Psoas muscle (tissue), 8 donors: ENCODE results near the gene SLC4A1AP. TPM values are rescaled to one million over a fixed set of nuclear protein-coding genes. Genes with fewer than 3 reads are reported as not detected.

Experiments
- ATAC-seq, 4 donors: fragments of 200-7000 bp; cut with Tn5 transposase; one replicate each; pipeline ENCODE4 v1.9.1; 2020; ENCODE audit warnings: moderate library complexity in 3 of 4, mild to moderate bottlenecking in 2 of 4
- DNase-seq, 2 donors: peaks; one replicate each; pipeline ENCODE4 v3.0.0-alpha.2; 2020
- H3K27ac ChIP-seq: fragments of 200-600 bp; one replicate; pipeline ENCODE4 v1.8.0; 2022
- H3K27me3 ChIP-seq, 3 donors: fragments of 200-600 bp in 1 of 3; one replicate each; pipeline versions ENCODE4 v1.6.1 to v1.8.0; 2013 to 2022; ENCODE audit warnings: low read length in 2 of 3, mild to moderate bottlenecking in 2 of 3, moderate library complexity in 1 of 3; ENCODE audit not compliant: insufficient read depth in 3 of 3
- H3K36me3 ChIP-seq, 2 donors: fragments of 200-600 bp in 1 of 2; one replicate each; pipeline versions ENCODE4 v1.6.1 to v1.8.0; 2013 to 2022; ENCODE audit warnings: low read depth in 1 of 2, mild to moderate bottlenecking in 1 of 2, moderate library complexity in 1 of 2; ENCODE audit not compliant: insufficient read depth in 1 of 2
- H3K4me1 ChIP-seq: fragments of 200-600 bp; one replicate; pipeline ENCODE4 v1.8.0; 2022
- H3K4me3 ChIP-seq: fragments of 200-600 bp; one replicate; pipeline ENCODE4 v1.8.0; 2022; ENCODE audit warnings: mild to moderate bottlenecking
- H3K9me3 ChIP-seq: fragments of 200-600 bp; one replicate; pipeline ENCODE4 v1.8.0; 2022
- WGBS, 3 donors: extraction: QIAGEN DNeasy Blood & Tissue Kit; methylation state at CpG; one replicate each; pipeline versions ENCODE4 v1.1.6 to v1.1.7; 2013; 5-methylcytosine and 5-hydroxymethylcytosine counted together
- intact Hi-C, 2 donors: fragments of 100-400 bp; cut with DNase I; formaldehyde crosslinking; loops; one replicate each; pipeline versions ENCODE4 v1.11.0 to v1.14.2; 2022
- polyA plus RNA-seq, 3 donors: library from polyadenylated mRNA; stranded (reverse); fragments of 200-250 nt; gene quantifications; one replicate each; pipeline ENCODE4 v1.2.3, GENCODE V29; 2013
- total RNA-seq, 4 donors: library from RNA; stranded (reverse); fragmentation: NEBNext Ultra II Directional in 2 of 4; extraction: Animal tissue kit (Norgen Biotek cat#: 25700) in 2 of 4; gene quantifications; one replicate each; pipeline versions ENCODE4 v1.2.1 to v1.2.4, GENCODE V29; 2021 to 2023
- TF ChIP-seq, protein P1 (sequence below): fragments of 200-600 bp; IDR thresholded peaks from one replicate; pipeline ENCODE4 v1.8.0; 2022; ENCODE audit warnings: antibody characterized with exemption
- donor health status: healthy with polysubstance abuse.
- donor health status: DM: no; HTN: no; CAD: no; lungs with moderate emphysema.
- donor health status: Bipolar disorder and iron deficiency.
- donor health status: healthy.
- donor health status: DM: yes; HTN: yes; CAD: no.
- donor health status: DM: no; HTN: no; CAD: no.
- donor health status: DM: no; HTN: no; CAD: no.
- donor health status: DM: yes; HTN: yes; CAD: no.

The SLC4A1AP gene
- total and polyA plus RNA-seq, 7 donors, result 20.5 to 44.8 (median 26.7) TPM

DNA sequence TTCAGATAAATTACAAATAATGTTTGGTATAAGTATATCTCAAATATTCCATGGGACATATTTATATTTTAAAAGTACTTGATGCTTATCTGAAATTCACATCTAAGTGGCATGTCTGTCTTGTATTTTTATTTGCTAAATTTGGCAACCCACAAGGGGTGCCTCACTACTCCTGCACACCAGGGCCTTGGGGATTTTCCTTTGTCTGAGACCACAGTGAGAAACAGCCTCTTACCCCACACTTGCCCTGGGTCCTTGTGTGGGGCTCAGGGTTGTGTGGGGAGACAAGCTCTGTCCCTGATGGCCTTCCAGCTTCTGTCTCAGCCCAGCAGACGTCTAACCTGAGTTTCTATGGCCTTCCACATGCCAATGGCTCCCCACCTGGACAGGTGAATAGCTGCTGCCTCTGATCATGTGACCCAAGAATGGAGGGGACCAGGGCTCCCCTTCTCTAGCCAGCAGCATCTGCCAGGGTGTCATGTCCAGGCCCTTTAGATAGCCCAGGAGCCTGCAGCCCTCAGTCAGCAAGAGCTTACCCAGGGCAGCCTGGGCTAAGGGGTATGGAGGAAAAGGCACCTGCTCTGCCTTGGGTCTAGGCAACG, 58.3 kb downstream of the SLC4A1AP start:
- DNase-seq (no peak), ATAC-seq (no peak)
- Histone ChIP-seq H3K9me3 (no peaks in the 10 kb centered on the region), H3K4me1 (peaks cover 11% of the 10 kb centered on the region), H3K36me3 (no peaks in the 10 kb centered on the region), H3K27me3 (no peaks in the 10 kb centered on the region), H3K27ac (no peak overlapping the region), H3K4me3 (no peak overlapping the region)
- intact Hi-C loops, result loop anchor here in 1 of 2 donors (5.0 kb wide), 1 partner anchor 50 kb away; the partner anchor contains the start of gene MRPL33
- TF ChIP-seq, protein P1, sequence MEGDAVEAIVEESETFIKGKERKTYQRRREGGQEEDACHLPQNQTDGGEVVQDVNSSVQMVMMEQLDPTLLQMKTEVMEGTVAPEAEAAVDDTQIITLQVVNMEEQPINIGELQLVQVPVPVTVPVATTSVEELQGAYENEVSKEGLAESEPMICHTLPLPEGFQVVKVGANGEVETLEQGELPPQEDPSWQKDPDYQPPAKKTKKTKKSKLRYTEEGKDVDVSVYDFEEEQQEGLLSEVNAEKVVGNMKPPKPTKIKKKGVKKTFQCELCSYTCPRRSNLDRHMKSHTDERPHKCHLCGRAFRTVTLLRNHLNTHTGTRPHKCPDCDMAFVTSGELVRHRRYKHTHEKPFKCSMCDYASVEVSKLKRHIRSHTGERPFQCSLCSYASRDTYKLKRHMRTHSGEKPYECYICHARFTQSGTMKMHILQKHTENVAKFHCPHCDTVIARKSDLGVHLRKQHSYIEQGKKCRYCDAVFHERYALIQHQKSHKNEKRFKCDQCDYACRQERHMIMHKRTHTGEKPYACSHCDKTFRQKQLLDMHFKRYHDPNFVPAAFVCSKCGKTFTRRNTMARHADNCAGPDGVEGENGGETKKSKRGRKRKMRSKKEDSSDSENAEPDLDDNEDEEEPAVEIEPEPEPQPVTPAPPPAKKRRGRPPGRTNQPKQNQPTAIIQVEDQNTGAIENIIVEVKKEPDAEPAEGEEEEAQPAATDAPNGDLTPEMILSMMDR, result no peak
- WGBS, 3 donors, result 79 to 90% (median 85%) methylated on average over 2 of the region's 2 CpGs

DNA sequence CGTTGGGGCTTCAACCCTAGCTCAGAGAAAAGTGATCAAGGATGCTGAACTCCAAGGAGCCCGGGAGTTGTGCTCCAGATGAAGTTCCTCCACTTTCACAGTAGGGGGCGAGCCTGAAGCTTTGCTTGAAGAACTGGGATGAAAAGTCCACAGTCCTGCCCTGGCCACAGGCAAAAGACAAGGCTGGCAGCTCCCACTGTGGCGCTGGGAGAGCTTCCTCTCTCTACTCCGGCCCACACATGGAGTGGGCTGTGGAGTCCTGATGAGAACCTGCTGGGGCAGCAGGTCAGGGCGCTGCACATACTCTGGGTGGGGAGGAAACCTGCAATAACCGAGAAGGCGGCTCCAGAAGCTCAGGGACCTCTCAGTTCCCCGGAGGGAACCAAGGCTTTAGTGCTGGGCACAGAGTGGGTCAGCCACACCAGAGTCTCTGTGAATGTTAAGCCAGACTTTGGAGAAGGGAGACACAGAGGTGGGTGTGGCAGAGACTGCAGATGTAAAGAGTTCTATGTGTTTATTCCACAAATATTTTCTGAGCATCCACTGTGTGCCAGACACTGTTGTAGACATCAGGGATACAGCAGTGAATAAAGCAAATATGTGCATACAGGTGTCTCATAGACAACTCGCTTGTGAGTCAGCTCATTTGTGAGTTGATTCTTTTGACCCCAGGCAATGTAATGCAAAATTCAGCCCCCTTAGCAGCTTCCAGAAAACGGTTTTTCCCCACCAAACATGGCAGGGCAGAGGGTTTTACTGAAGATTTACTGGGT, 59.9 kb downstream of the SLC4A1AP start:
- TF ChIP-seq, protein P1, result peak; percentile 75
- Histone ChIP-seq H3K9me3 (no peaks in the 10 kb centered on the region), H3K4me1 (peaks cover 6% of the 10 kb centered on the region), H3K27me3 (no peaks in the 10 kb centered on the region), H3K36me3 (no peaks in the 10 kb centered on the region), H3K27ac (peak overlapping the region; percentile 51), H3K4me3 (no peak overlapping the region)
- 33 to 38% (median 35%) methylated on average over 11 of the region's 11 CpGs for WGBS, 3 donors
- DNase-seq (peak; percentile 58 to 72), ATAC-seq (peak; percentile 66 to 79 (median 71))
- intact Hi-C loops, result loop anchor here in 1 of 2 donors (5.0 kb wide), 1 partner anchor 49 kb away; the partner anchor contains the start of gene MRPL33

DNA sequence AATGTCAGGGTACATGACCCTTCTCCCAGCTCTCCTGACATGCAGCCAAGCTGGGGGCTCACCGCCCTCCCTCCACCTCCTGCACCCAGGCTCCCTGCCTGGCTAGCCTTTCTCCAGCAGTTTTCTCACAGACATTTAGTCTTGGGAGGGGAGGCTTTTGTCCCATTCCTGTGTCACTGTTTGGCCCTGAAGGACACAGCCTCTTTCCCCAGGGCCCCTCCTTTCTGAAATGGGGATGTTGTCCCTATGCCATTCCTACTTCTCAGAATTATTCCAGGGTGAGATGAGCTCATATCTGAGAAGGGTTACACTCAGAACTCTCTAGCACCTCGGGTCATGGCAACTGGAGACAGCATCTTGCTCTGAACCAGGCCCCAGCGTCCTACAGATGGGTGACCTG, 60.5 kb downstream of the SLC4A1AP start:
- TF ChIP-seq, protein P1, result no peak
- ATAC-seq, result no peak
- Histone ChIP-seq H3K27me3 (no peaks in the 10 kb centered on the region), H3K4me1 (peaks cover 6% of the 10 kb centered on the region), H3K9me3 (no peaks in the 10 kb centered on the region), H3K27ac (peak overlapping the region; percentile 51), H3K4me3 (no peak overlapping the region), H3K36me3 (no peaks in the 10 kb centered on the region)
- 65 to 73% (median 66%) methylated on average over 3 of the region's 3 CpGs for WGBS, 3 donors
- intact Hi-C loops, result loop anchor here in 1 of 2 donors (5.0 kb wide), 1 partner anchor 48 kb away; the partner anchor contains the start of gene MRPL33
- no peak for DNase-seq

DNA sequence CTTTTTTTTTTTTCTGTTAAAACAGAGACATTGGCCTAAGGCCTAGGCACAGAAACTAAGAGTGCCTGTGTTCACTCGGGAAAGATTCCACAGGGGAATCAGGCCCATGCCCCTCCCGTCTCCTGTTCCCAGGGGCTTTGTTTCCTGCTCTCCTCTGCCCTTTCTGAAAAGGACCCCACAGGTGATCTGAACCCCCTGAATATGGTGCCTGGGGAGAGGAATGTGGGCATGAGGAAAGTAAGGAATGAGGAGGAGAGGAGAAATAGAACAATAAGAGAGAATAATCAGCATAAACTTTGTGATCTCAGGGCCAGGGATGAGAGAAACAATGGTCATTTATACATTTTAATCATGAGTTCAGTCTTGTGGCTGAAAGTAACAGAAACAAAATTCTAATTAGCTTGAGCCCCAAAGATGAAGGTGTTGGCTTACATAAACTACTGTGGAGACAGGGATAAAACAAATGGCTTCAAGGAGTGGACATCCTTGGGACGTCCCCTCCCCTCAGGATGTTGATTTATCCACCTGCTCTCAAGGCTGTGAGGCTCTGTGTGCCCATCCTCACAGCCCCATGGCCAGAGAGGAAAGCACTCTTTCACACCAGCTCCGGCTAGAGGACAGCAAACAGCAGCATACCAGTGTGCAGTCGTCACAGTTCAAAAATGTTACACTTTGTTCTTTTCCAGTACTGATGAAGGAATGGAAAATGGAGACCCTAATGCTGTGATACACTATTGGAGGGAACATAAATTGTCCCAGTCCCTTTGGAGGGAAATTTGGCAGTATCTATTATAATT, 61.4 kb downstream of the SLC4A1AP start:
- H3K9me3 ChIP-seq, result no peaks in the 10 kb centered on the region
- DNase-seq (no peak), ATAC-seq (no peak)
- peaks cover 3% of the 10 kb centered on the region for H3K4me1 ChIP-seq
- WGBS, 3 donors, result 55 to 68% (median 62%) methylated on average over 5 of the region's 5 CpGs
- no peak overlapping the region for H3K4me3 ChIP-seq
- intact Hi-C loops, result loop anchor here in 1 of 2 donors (5.0 kb wide), 1 partner anchor 47 kb away; the partner anchor contains the start of gene MRPL33
- H3K27ac ChIP-seq, result peak overlapping the region; percentile 12
- TF ChIP-seq, protein P1, result no peak
- H3K27me3 ChIP-seq, result no peaks in the 10 kb centered on the region
- H3K36me3 ChIP-seq, result no peaks in the 10 kb centered on the region
